ENCODE measurements around the gene SLC28A1. TPM values are rescaled to one million over a fixed set of nuclear protein-coding genes. Genes with fewer than 3 reads are reported as not detected.

SLC28A1 gene
- polyA plus RNA-seq, 1 donor, result 0.39 TPM

GRCh38 chr15:84992157-84992944 lies 107.9 kb downstream of the SLC28A1 start:
- no peak for DNase-seq (ENCODE audit: low read depth)

Other genes with a start within 250 kb of the SLC28A1 start
- gene WDR73, start 230.4 kb upstream of the SLC28A1 start, polyA plus RNA-seq (ENCODE audit: insufficient read length), result 16.9 TPM
- 1.5 TPM for gene NMB, start 226.5 kb upstream of the SLC28A1 start, polyA plus RNA-seq (ENCODE audit: insufficient read length)
- 321 TPM for gene SEC11A, start 168.5 kb upstream of the SLC28A1 start, polyA plus RNA-seq (ENCODE audit: insufficient read length)
- 22.2 TPM for gene ZNF592, start 136.1 kb upstream of the SLC28A1 start, polyA plus RNA-seq (ENCODE audit: insufficient read length)
- gene ALPK3, start 67.3 kb upstream of the SLC28A1 start, polyA plus RNA-seq (ENCODE audit: insufficient read length), result 92.1 TPM
- 25.6 TPM for gene PDE8A, start 97.2 kb downstream of the SLC28A1 start, polyA plus RNA-seq (ENCODE audit: insufficient read length)

Measured in forelimb muscle (tissue), 1 donor.